ENCODE results near the gene MYO1D.
A peak's percentile ranks its signal among the peaks of the same experiment; 100 is the strongest.
"Not testable (repeated sequence)": the region's sequence is repeated elsewhere in the genome, so short reads cannot be mapped to it uniquely, and the experiment has no call there.

The MYO1D gene

GRCh38 chr17:32646941-32647340 is 230.0 kb downstream of the MYO1D start:
- DNase-seq (ENCODE audit: low read depth) = no peak
- no peak for TF ChIP-seq CTCF (IDR thresholded peaks at IDR 0.05; ENCODE audit: control insufficient read depth, extremely low read depth, insufficient read depth)
- H3K4me3 ChIP-seq (ENCODE audit: low read depth, low read length) = no peak overlapping the region

- DNase-seq (ENCODE audit: low read depth); H3K4me3 ChIP-seq (ENCODE audit: low read depth, low read length): not testable (repeated sequence)
Observed at GRCh38 chr17:32641514-32641913, 235.4 kb downstream of the MYO1D start.

- DNase-seq (ENCODE audit: low read depth) = no peak
- no peak for TF ChIP-seq CTCF (IDR thresholded peaks at IDR 0.05; ENCODE audit: control insufficient read depth, extremely low read depth, insufficient read depth)
- no peak overlapping the region for H3K4me3 ChIP-seq (ENCODE audit: low read depth, low read length)
Observed at GRCh38 chr17:32636598-32637218, 240.2 kb downstream of the MYO1D start.

- DNase-seq (ENCODE audit: low read depth) = no peak
- H3K4me3 ChIP-seq (ENCODE audit: low read depth, low read length) = no peak overlapping the region
- no peak for TF ChIP-seq CTCF (IDR thresholded peaks at IDR 0.05; ENCODE audit: control insufficient read depth, extremely low read depth, insufficient read depth)
Observed at GRCh38 chr17:32634167-32634566, 242.8 kb downstream of the MYO1D start.

- DNase-seq (ENCODE audit: low read depth) = no peak
- H3K4me3 ChIP-seq (ENCODE audit: low read depth, low read length) = no peak overlapping the region
- TF ChIP-seq CTCF (IDR thresholded peaks at IDR 0.05; ENCODE audit: control insufficient read depth, extremely low read depth, insufficient read depth) = no peak
Observed at GRCh38 chr17:32631341-32632096, 245.4 kb downstream of the MYO1D start.

- no peak for DNase-seq (ENCODE audit: low read depth)
- H3K4me3 ChIP-seq (ENCODE audit: low read depth, low read length) = no peak overlapping the region
- TF ChIP-seq CTCF (IDR thresholded peaks at IDR 0.05; ENCODE audit: control insufficient read depth, extremely low read depth, insufficient read depth) = no peak
Observed at GRCh38 chr17:32629563-32630190, 247.2 kb downstream of the MYO1D start.

GRCh38 chr17:32628271-32629044 is 248.5 kb downstream of the MYO1D start:
- no peak for TF ChIP-seq CTCF (IDR thresholded peaks at IDR 0.05; ENCODE audit: control insufficient read depth, extremely low read depth, insufficient read depth)

More at GRCh38 chr17:32628271-32629044, 248.5 kb downstream of the MYO1D start:
- H3K4me3 ChIP-seq (ENCODE audit: low read depth, low read length) = no peak overlapping the region
- peak; percentile 85 for DNase-seq (ENCODE audit: low read depth)
